Keratinocyte (primary cell): ENCODE measurements around the gene ABHD17B.

Source experiments
- CTCF ChIP-seq, 3 experiments: IDR thresholded peaks in 1 of 3; conservative IDR thresholded peaks in 1 of 3; optimal IDR thresholded peaks in 1 of 3; 2 replicates in 2 of 3; 3 replicates in 1 of 3; pipeline versions ENCODE3 to v1.5.1; 2011; ENCODE audit warnings: low read length in 3 of 3, mild to moderate bottlenecking in 3 of 3, moderate library complexity in 2 of 3, control low read depth in 1 of 3, inconsistent platforms in 1 of 3; ENCODE audit not compliant: insufficient read depth in 2 of 3; ENCODE audit errors: extremely low read depth in 1 of 3
- EZH2 ChIP-seq: IDR thresholded peaks from one replicate; pipeline ENCODE4 v1.6.1; 2012; ENCODE audit warnings: inconsistent platforms, mild to moderate bottlenecking, low read length, moderate library complexity

GRCh38 chr9:71830153-71830552 lies 80.8 kb downstream of the ABHD17B start:
- TF ChIP-seq CTCF (optimal IDR thresholded peaks at IDR 0.05 in 1 of 3, IDR thresholded peaks at IDR 0.05 in 1 of 3, conservative IDR thresholded peaks at IDR 0.05 in 1 of 3; ENCODE audit: extremely low read depth in 1 of 3, insufficient read depth in 2 of 3, low read length in 3 of 3) (no peak), EZH2 (no peak)
